Osteocyte (in vitro differentiated cells): ENCODE results near the gene IMMP2L. TPM values are rescaled to one million over a fixed set of nuclear protein-coding genes. Genes with fewer than 3 reads are reported as not detected.

Experiments used
- DNase-seq: peaks from one replicate; pipeline ENCODE4 v3.0.0; 2021; ENCODE audit warnings: mixed read lengths; ENCODE audit not compliant: unreplicated experiment; ENCODE audit errors: extremely low spot score
- H3K27ac Mint-ChIP-seq: one replicate; pipeline ENCODE4 v1.8.0; 2021; ENCODE audit warnings: mild to moderate bottlenecking, mixed read lengths; ENCODE audit not compliant: unreplicated experiment
- H3K27me3 Mint-ChIP-seq: one replicate; pipeline ENCODE4 v1.8.0; 2021; ENCODE audit warnings: mixed read lengths; ENCODE audit not compliant: unreplicated experiment
- H3K36me3 Mint-ChIP-seq: one replicate; pipeline ENCODE4 v1.8.0; 2021; ENCODE audit warnings: mixed read lengths; ENCODE audit not compliant: unreplicated experiment
- H3K4me1 Mint-ChIP-seq: one replicate; pipeline ENCODE4 v1.8.0; 2021; ENCODE audit warnings: mixed read lengths; ENCODE audit not compliant: unreplicated experiment
- H3K4me3 Mint-ChIP-seq: one replicate; pipeline ENCODE4 v1.8.0; 2021; ENCODE audit warnings: mild to moderate bottlenecking, moderate library complexity, mixed read lengths; ENCODE audit not compliant: unreplicated experiment
- H3K9me3 Mint-ChIP-seq: one replicate; pipeline ENCODE4 v1.8.0; 2021; ENCODE audit warnings: mixed read lengths; ENCODE audit not compliant: unreplicated experiment
- CTCF ChIP-seq: fragments of 200-600 bp; sonication (generic); IDR thresholded peaks from 2 replicates; pipeline ENCODE4 v1.5.0; 2021; ENCODE audit warnings: antibody characterized with exemption, mild to moderate bottlenecking, moderate library complexity
- total RNA-seq: library from RNA; stranded (reverse); gene quantifications from 2 replicates; pipeline ENCODE4 v1.2.1, GENCODE V29; 2021

The IMMP2L gene
- total RNA-seq, 1 donor from 2014 or later = 15.6 TPM

GRCh38 chr7:111010798-111011197 lies 551.5 kb downstream of the IMMP2L start:
- Mint-ChIP-seq H3K27me3 (no peaks in the 10 kb centered on the region), H3K4me3 (no peak overlapping the region), H3K4me1 (peaks cover 1% of the 10 kb centered on the region), H3K27ac (no peak overlapping the region), H3K9me3 (no peaks in the 10 kb centered on the region), H3K36me3 (no peaks in the 10 kb centered on the region)
- no peak for TF ChIP-seq CTCF
- no peak for DNase-seq

GRCh38 chr7:111009526-111010040 lies 552.7 kb downstream of the IMMP2L start:
- no peaks in the 10 kb centered on the region for H3K27me3 Mint-ChIP-seq
- no peaks in the 10 kb centered on the region for H3K9me3 Mint-ChIP-seq
- no peak for TF ChIP-seq CTCF
- H3K4me1 Mint-ChIP-seq = no peaks in the 10 kb centered on the region
- no peak overlapping the region for H3K4me3 Mint-ChIP-seq
- H3K27ac Mint-ChIP-seq = no peak overlapping the region
- no peaks in the 10 kb centered on the region for H3K36me3 Mint-ChIP-seq
- DNase-seq = no peak

- Mint-ChIP-seq H3K36me3 (no peaks in the 10 kb centered on the region), H3K27me3 (no peaks in the 10 kb centered on the region), H3K4me3 (no peak overlapping the region), H3K27ac (no peak overlapping the region), H3K9me3 (no peaks in the 10 kb centered on the region), H3K4me1 (no peaks in the 10 kb centered on the region)
- no peak for DNase-seq
- TF ChIP-seq CTCF = no peak
Observed at GRCh38 chr7:111006691-111007090, 555.6 kb downstream of the IMMP2L start.

GRCh38 chr7:111006040-111006439 lies 556.3 kb downstream of the IMMP2L start:
- H3K4me3 Mint-ChIP-seq = no peak overlapping the region
- H3K27me3 Mint-ChIP-seq = no peaks in the 10 kb centered on the region
- H3K27ac Mint-ChIP-seq = no peak overlapping the region
- H3K4me1 Mint-ChIP-seq = no peaks in the 10 kb centered on the region
- DNase-seq = no peak
- H3K36me3 Mint-ChIP-seq = no peaks in the 10 kb centered on the region
- no peaks in the 10 kb centered on the region for H3K9me3 Mint-ChIP-seq
- no peak for TF ChIP-seq CTCF

GRCh38 chr7:111005445-111005844 lies 556.8 kb downstream of the IMMP2L start:
- no peaks in the 10 kb centered on the region for H3K4me1 Mint-ChIP-seq
- no peaks in the 10 kb centered on the region for H3K9me3 Mint-ChIP-seq
- DNase-seq = no peak
- no peak overlapping the region for H3K4me3 Mint-ChIP-seq
- H3K27me3 Mint-ChIP-seq = no peaks in the 10 kb centered on the region
- no peak overlapping the region for H3K27ac Mint-ChIP-seq
- no peaks in the 10 kb centered on the region for H3K36me3 Mint-ChIP-seq
- no peak for TF ChIP-seq CTCF
